ENCODE measurements around the gene AEBP2. TPM values are rescaled to one million over a fixed set of nuclear protein-coding genes. Genes with fewer than 3 reads are reported as not detected.

The AEBP2 gene
- total RNA-seq, 1 experiment from 2014 or later, result 49.2 TPM

GRCh38 chr12:19490908-19491307 lies 51.6 kb downstream of the AEBP2 start:
- no peak for TF ChIP-seq CTCF (IDR thresholded peaks at IDR 0.05; ENCODE audit: unreplicated experiment)
- Mint-ChIP-seq H3K27me3 (ENCODE audit: insufficient read depth, unreplicated experiment) (no peaks in the 10 kb centered on the region), H3K4me1 (ENCODE audit: insufficient read depth, unreplicated experiment) (peaks cover 14% of the 10 kb centered on the region), H3K36me3 (ENCODE audit: insufficient read depth, unreplicated experiment) (peaks cover 31% of the 10 kb centered on the region), H3K9me3 (ENCODE audit: unreplicated experiment) (no peaks in the 10 kb centered on the region), H3K4me3 (ENCODE audit: unreplicated experiment) (no peak overlapping the region), H3K27ac (ENCODE audit: low read depth, unreplicated experiment) (no peak overlapping the region)
- DNase-seq (ENCODE audit: unreplicated experiment), result no peak
- POLR2A ChIA-PET, result interaction anchor here (0.6 kb wide), 1 partner anchor 187 kb away, joined by 3 read pairs; no protein-coding TSS in a partner anchor
- intact Hi-C loops (cut with micrococcal nuclease), result no loop called here
- BruUV-seq (replicated peaks), result no TSS peak
- CTCF ChIA-PET, result interaction anchor here (0.5 to 0.7 kb wide), 2 partner anchors 9 to 141 kb away, joined by 3 read pairs; no protein-coding TSS in a partner anchor

GRCh38 chr12:19491863-19492262 lies 52.6 kb downstream of the AEBP2 start:
- H3K27ac Mint-ChIP-seq (ENCODE audit: low read depth, unreplicated experiment), result no peak overlapping the region
- CTCF ChIA-PET, result no interaction called here
- H3K4me3 Mint-ChIP-seq (ENCODE audit: unreplicated experiment), result no peak overlapping the region
- peaks cover 38% of the 10 kb centered on the region for H3K36me3 Mint-ChIP-seq (ENCODE audit: insufficient read depth, unreplicated experiment)
- H3K9me3 Mint-ChIP-seq (ENCODE audit: unreplicated experiment), result no peaks in the 10 kb centered on the region
- no peaks in the 10 kb centered on the region for H3K27me3 Mint-ChIP-seq (ENCODE audit: insufficient read depth, unreplicated experiment)
- no peak for DNase-seq (ENCODE audit: unreplicated experiment)
- POLR2A ChIA-PET, result no interaction called here
- no peak for TF ChIP-seq CTCF (IDR thresholded peaks at IDR 0.05; ENCODE audit: unreplicated experiment)
- H3K4me1 Mint-ChIP-seq (ENCODE audit: insufficient read depth, unreplicated experiment), result peaks cover 7% of the 10 kb centered on the region
- no TSS peak for BruUV-seq (replicated peaks)
- intact Hi-C loops (cut with micrococcal nuclease), result no loop called here

GRCh38 chr12:19496219-19496878 lies 57.1 kb downstream of the AEBP2 start:
- TF ChIP-seq CTCF (IDR thresholded peaks at IDR 0.05; ENCODE audit: unreplicated experiment), result no peak
- CTCF ChIA-PET, result no interaction called here
- BruUV-seq (replicated peaks), result no TSS peak
- Mint-ChIP-seq H3K9me3 (ENCODE audit: unreplicated experiment) (no peaks in the 10 kb centered on the region), H3K4me3 (ENCODE audit: unreplicated experiment) (no peak overlapping the region), H3K27ac (ENCODE audit: low read depth, unreplicated experiment) (no peak overlapping the region), H3K27me3 (ENCODE audit: insufficient read depth, unreplicated experiment) (no peaks in the 10 kb centered on the region), H3K4me1 (ENCODE audit: insufficient read depth, unreplicated experiment) (peaks cover 12% of the 10 kb centered on the region), H3K36me3 (ENCODE audit: insufficient read depth, unreplicated experiment) (peaks cover 56% of the 10 kb centered on the region)
- POLR2A ChIA-PET, result interaction anchor here (0.7 to 0.9 kb wide), 2 partner anchors 11 to 13 kb away, joined by 3 read pairs; no protein-coding TSS in a partner anchor
- intact Hi-C loops (cut with micrococcal nuclease), result no loop called here
- DNase-seq (ENCODE audit: unreplicated experiment), result no peak

- peaks cover 8% of the 10 kb centered on the region for H3K4me1 Mint-ChIP-seq (ENCODE audit: insufficient read depth, unreplicated experiment)
- no peak overlapping the region for H3K4me3 Mint-ChIP-seq (ENCODE audit: unreplicated experiment)
- ChIA-PET CTCF (interaction anchor here (0.6 to 1.2 kb wide), 2 partner anchors 9 to 11 kb away, joined by 3 to 4 read pairs; no protein-coding TSS in a partner anchor), POLR2A (interaction anchor here (1.0 to 1.4 kb wide), 3 partner anchors 12 to 60 kb away, joined by 4 to 6 read pairs (median 4); no protein-coding TSS in a partner anchor)
- no peaks in the 10 kb centered on the region for H3K27me3 Mint-ChIP-seq (ENCODE audit: insufficient read depth, unreplicated experiment)
- TF ChIP-seq CTCF (IDR thresholded peaks at IDR 0.05; ENCODE audit: unreplicated experiment), result no peak
- H3K27ac Mint-ChIP-seq (ENCODE audit: low read depth, unreplicated experiment), result no peak overlapping the region
- no TSS peak for BruUV-seq (replicated peaks)
- H3K9me3 Mint-ChIP-seq (ENCODE audit: unreplicated experiment), result no peaks in the 10 kb centered on the region
- DNase-seq (ENCODE audit: unreplicated experiment), result no peak
- intact Hi-C loops (cut with micrococcal nuclease), result no loop called here
- H3K36me3 Mint-ChIP-seq (ENCODE audit: insufficient read depth, unreplicated experiment), result peaks cover 61% of the 10 kb centered on the region
These were observed 58.8 kb downstream of the AEBP2 start for GRCh38 chr12:19498099-19498498.

All from MCF 10A (cell line).